Breast epithelium (tissue), 4 donors: ENCODE measurements around the gene NDUFB8. TPM values are rescaled to one million over a fixed set of nuclear protein-coding genes. Genes with fewer than 3 reads are reported as not detected.

Source experiments
- DNase-seq, 2 donors: peaks; one replicate each; pipeline ENCODE4 v3.0.0-alpha.2; 2019; ENCODE audit warnings: low spot score in 2 of 2
- H3K27ac ChIP-seq, 2 donors: fragments of 200-600 bp; sonication (generic) in 1 of 2; one replicate each; pipeline ENCODE4 v1.5.1; 2016 to 2019; ENCODE audit warnings: mild to moderate bottlenecking in 1 of 2
- H3K27me3 ChIP-seq, 2 donors: fragments of 200-600 bp; sonication (generic) in 1 of 2; one replicate each; pipeline versions ENCODE4 v1.5.1 to v1.6.0; 2017 to 2019; ENCODE audit warnings: control low read depth in 1 of 2, mild to moderate bottlenecking in 1 of 2
- H3K36me3 ChIP-seq: fragments of 200-600 bp; one replicate; pipeline ENCODE4 v1.5.1; 2019
- H3K4me1 ChIP-seq, 2 donors: fragments of 200-600 bp; sonication (generic); one replicate each; pipeline ENCODE4 v1.5.1; 2016 to 2019; ENCODE audit warnings: control low read depth in 1 of 2
- H3K4me3 ChIP-seq, 3 donors: fragments of 200-600 bp; sonication (generic); 1 replicate in 2 of 3; 2 replicates in 1 of 3; pipeline ENCODE4 v1.5.1; 2016 to 2019; ENCODE audit warnings: mild to moderate bottlenecking in 3 of 3, moderate library complexity in 2 of 3
- H3K9me3 ChIP-seq, 2 donors: fragments of 200-600 bp; sonication (generic) in 1 of 2; one replicate each; pipeline ENCODE4 v1.5.1; 2016 to 2019; ENCODE audit warnings: control low read depth in 1 of 2
- POLR2A ChIP-seq: fragments of 450-650 bp; IDR thresholded peaks from one replicate; pipeline ENCODE4 v1.6.1; 2016; ENCODE audit warnings: antibody characterized with exemption, mild to moderate bottlenecking, moderate library complexity
- POLR2AphosphoS5 ChIP-seq, 3 donors: sonication (generic); formaldehyde crosslinking; IDR thresholded peaks; one replicate each; pipeline ENCODE4 v1.6.1; 2017; ENCODE audit warnings: antibody characterized with exemption in 3 of 3
- intact Hi-C: fragments of 100-400 bp; cut with DNase I; formaldehyde crosslinking; loops from one replicate; pipeline ENCODE4 v1.15.1; 2023; ENCODE audit warnings: low total_unique reads
- total RNA-seq, 3 donors: library from RNA; depleted of rRNA; stranded (reverse); fragments of >200 nt; gene quantifications; one replicate each; pipeline ENCODE4 v1.1.0, GENCODE V29; 2016
- TF ChIP-seq, protein P1 (sequence below), 3 donors: fragments of 450-650 bp; IDR thresholded peaks; one replicate each; pipeline ENCODE4 v1.5.1; 2016 to 2017; ENCODE audit warnings: antibody characterized with exemption in 3 of 3, mild to moderate bottlenecking in 3 of 3, moderate library complexity in 3 of 3

Gene NDUFB8
- total RNA-seq, 3 donors from 2014 or later = 143 to 148 (median 144) TPM

DNA sequence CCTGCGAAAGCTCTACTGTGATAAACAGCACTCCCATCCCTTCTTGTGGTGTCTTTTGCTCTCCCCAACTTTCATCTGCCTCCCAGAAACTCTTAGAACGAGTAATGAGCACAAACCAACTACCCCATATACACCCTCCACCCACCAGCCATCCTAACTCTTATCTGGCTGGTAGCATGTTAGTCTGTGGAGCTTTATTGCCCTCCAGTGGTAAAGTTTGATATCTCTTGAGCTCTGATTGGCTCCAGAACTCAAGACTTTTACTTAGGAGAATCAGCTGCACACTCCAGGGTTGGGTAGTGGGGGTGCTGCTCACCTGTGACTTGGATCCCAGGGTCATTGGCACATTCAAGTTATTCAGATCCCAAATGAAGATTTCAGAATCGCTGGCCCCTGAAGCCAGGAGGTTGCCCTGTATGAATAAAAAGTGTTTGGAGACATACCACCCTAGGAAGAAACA, 20.9 kb downstream of the NDUFB8 start:
- H3K9me3 ChIP-seq = no peaks in the 10 kb centered on the region
- H3K36me3 ChIP-seq = no peaks in the 10 kb centered on the region
- no peak overlapping the region for H3K4me3 ChIP-seq
- TF ChIP-seq POLR2A = no peak
- H3K27ac ChIP-seq = no peak overlapping the region
- DNase-seq = no peak
- intact Hi-C loops = no loop called here
- H3K4me1 ChIP-seq = no peaks in the 10 kb centered on the region
- H3K27me3 ChIP-seq = no peaks in the 10 kb centered on the region

- Histone ChIP-seq H3K27ac (no peak overlapping the region), H3K36me3 (no peaks in the 10 kb centered on the region), H3K9me3 (no peaks in the 10 kb centered on the region), H3K4me1 (no peaks in the 10 kb centered on the region), H3K4me3 (no peak overlapping the region), H3K27me3 (no peaks in the 10 kb centered on the region)
- intact Hi-C loops = no loop called here
- no peak for DNase-seq
- no peak for TF ChIP-seq POLR2A
- no peak for TF ChIP-seq POLR2AphosphoS5 (IDR thresholded peaks at IDR 0.05)
- TF ChIP-seq, protein P1, sequence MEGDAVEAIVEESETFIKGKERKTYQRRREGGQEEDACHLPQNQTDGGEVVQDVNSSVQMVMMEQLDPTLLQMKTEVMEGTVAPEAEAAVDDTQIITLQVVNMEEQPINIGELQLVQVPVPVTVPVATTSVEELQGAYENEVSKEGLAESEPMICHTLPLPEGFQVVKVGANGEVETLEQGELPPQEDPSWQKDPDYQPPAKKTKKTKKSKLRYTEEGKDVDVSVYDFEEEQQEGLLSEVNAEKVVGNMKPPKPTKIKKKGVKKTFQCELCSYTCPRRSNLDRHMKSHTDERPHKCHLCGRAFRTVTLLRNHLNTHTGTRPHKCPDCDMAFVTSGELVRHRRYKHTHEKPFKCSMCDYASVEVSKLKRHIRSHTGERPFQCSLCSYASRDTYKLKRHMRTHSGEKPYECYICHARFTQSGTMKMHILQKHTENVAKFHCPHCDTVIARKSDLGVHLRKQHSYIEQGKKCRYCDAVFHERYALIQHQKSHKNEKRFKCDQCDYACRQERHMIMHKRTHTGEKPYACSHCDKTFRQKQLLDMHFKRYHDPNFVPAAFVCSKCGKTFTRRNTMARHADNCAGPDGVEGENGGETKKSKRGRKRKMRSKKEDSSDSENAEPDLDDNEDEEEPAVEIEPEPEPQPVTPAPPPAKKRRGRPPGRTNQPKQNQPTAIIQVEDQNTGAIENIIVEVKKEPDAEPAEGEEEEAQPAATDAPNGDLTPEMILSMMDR (IDR thresholded peaks at IDR 0.05) = no peak
These were observed 21.4 kb downstream of the NDUFB8 start for GRCh38 chr10:100508266-100508665.

DNA sequence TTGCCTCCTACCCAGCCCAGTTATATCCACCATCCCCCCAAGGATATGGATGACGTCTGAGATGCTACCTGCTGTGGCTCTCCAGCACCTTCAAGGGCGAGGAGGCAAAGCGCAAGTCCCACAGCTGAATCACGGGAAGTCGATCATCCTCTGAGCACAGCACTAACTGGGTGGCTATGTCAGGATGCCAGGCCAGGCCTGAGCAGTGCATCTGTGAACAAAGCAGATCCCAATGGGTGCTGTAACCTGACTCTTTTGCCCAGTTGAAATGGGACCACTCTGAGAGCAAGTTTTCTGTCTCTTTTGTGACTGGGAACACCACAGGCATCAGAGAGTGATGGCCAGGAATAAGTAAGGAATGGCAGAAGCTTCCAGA, 22.3 kb downstream of the NDUFB8 start:
- Histone ChIP-seq H3K27ac (no peak overlapping the region), H3K36me3 (no peaks in the 10 kb centered on the region), H3K4me3 (no peak overlapping the region), H3K9me3 (no peaks in the 10 kb centered on the region), H3K4me1 (no peaks in the 10 kb centered on the region), H3K27me3 (no peaks in the 10 kb centered on the region)
- TF ChIP-seq, protein P1 (IDR thresholded peaks at IDR 0.05) = no peak
- TF ChIP-seq POLR2AphosphoS5 (IDR thresholded peaks at IDR 0.05) = no peak
- DNase-seq = no peak
- intact Hi-C loops = no loop called here

DNA sequence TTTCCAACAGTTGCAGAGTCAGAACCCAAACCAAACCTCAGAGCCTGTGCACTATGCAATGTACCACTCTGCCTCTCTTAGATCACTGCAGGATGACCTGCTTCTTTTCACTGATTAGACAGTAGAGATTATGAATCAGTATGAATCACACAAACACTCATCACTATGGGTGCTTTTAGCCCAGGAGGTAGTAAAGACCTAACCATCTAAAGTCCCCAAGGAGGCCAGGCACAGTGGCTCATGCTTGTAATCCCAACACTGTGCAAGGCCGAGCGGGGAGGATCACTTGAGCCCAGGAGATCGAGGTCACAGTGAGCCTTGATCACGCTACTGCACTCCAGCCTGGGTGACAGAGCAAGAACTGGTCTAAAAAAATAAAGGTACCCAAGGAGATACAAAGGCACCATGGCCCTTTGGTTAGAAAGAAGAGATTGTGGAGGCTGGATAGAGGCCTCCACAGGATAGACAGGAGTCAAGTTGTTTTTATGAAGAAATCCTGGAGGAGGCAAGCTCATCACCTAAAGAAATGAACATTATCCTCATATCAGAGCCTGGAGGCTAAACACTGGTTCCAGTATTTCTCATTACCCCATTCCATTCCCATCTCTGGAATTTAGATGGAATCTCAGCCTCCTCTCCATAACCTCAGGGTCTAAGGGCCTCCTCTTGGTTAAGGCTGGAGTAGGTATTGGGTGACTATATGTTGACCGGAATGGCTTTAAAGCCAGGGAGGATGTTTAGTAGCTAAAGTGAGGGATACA, 22.9 kb downstream of the NDUFB8 start:
- Histone ChIP-seq H3K4me1 (no peaks in the 10 kb centered on the region), H3K36me3 (no peaks in the 10 kb centered on the region), H3K9me3 (no peaks in the 10 kb centered on the region), H3K27me3 (no peaks in the 10 kb centered on the region), H3K4me3 (no peak overlapping the region), H3K27ac (no peak overlapping the region)
- intact Hi-C loops = no loop called here
- no peak for DNase-seq
- TF ChIP-seq, protein P1 (IDR thresholded peaks at IDR 0.05) = no peak
- no peak for TF ChIP-seq POLR2A
- TF ChIP-seq POLR2AphosphoS5 (IDR thresholded peaks at IDR 0.05) = no peak

DNA sequence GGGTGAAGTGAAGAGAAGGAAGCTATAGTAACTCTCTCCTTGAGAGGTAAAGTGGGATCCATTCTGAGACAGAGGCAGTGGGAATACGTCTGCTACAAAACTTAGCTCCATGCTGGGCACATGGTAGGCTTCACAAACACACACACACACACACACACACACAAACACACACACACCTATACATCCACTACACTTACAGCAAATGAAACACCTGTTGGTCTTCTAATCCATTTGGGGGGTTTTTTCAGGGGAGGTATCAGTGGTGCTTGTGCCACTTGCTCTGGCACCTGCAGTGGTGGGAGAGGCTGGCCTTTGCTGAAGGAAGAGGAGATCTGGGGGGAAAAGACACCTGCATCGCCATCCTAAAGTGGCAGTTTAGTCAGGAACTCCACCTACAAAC, 24.5 kb downstream of the NDUFB8 start:
- no peaks in the 10 kb centered on the region for H3K27me3 ChIP-seq
- no peak overlapping the region for H3K4me3 ChIP-seq
- intact Hi-C loops = no loop called here
- H3K27ac ChIP-seq = no peak overlapping the region
- DNase-seq = no peak
- no peaks in the 10 kb centered on the region for H3K9me3 ChIP-seq
- no peak for TF ChIP-seq POLR2AphosphoS5 (IDR thresholded peaks at IDR 0.05)
- TF ChIP-seq, protein P1 (IDR thresholded peaks at IDR 0.05) = no peak
- no peak for TF ChIP-seq POLR2A
- H3K4me1 ChIP-seq = no peaks in the 10 kb centered on the region
- H3K36me3 ChIP-seq = no peaks in the 10 kb centered on the region
